Natural killer cell (primary cell): ENCODE results near the gene DIP2C. TPM values are rescaled to one million over a fixed set of nuclear protein-coding genes. Genes with fewer than 3 reads are reported as not detected.

Experiments
- ATAC-seq, 3 donors: fragments of 150-1000 bp in 2 of 3; fragments of 200-7000 bp in 1 of 3; cut with Tn5 transposase; 1 replicate in 1 of 3; 2 replicates in 2 of 3; pipeline ENCODE4 v1.10.0; 2021; ENCODE audit warnings: mild to moderate bottlenecking in 2 of 3, moderate library complexity in 2 of 3
- DNase-seq, 2 donors: peaks; one replicate each; pipeline versions ENCODE4 v3.0.0 to v3.0.0-alpha.2; 2013 to 2021; ENCODE audit warnings: mixed read lengths in 1 of 2
- H3K27ac ChIP-seq: one replicate; pipeline ENCODE4 v1.5.1; 2013; ENCODE audit warnings: mild to moderate bottlenecking, low read length
- H3K27me3 ChIP-seq: one replicate; pipeline ENCODE4 v1.6.1; 2013; ENCODE audit warnings: low read length; ENCODE audit not compliant: control insufficient read depth, insufficient read depth
- H3K36me3 ChIP-seq: one replicate; pipeline ENCODE4 v1.6.1; 2013; ENCODE audit warnings: low read length; ENCODE audit not compliant: control insufficient read depth, insufficient read depth
- H3K4me1 ChIP-seq: one replicate; pipeline ENCODE4 v1.6.1; 2013; ENCODE audit warnings: low read length; ENCODE audit not compliant: control insufficient read depth, insufficient read depth
- H3K4me3 ChIP-seq: one replicate; pipeline ENCODE4 v1.5.1; 2013; ENCODE audit warnings: low read length
- H3K9me3 ChIP-seq: one replicate; pipeline ENCODE4 v1.6.1; 2013; ENCODE audit warnings: low read length; ENCODE audit not compliant: control insufficient read depth, insufficient read depth
- H3K27ac Mint-ChIP-seq, 2 donors: one replicate each; pipeline ENCODE4 v1.8.0; 2022; ENCODE audit warnings: mild to moderate bottlenecking in 2 of 2, mixed read lengths in 2 of 2, moderate library complexity in 1 of 2
- H3K27me3 Mint-ChIP-seq, 2 donors: one replicate each; pipeline ENCODE4 v1.8.0; 2022; ENCODE audit warnings: low read depth in 2 of 2, mixed read lengths in 2 of 2
- H3K36me3 Mint-ChIP-seq: one replicate; pipeline ENCODE4 v1.8.0; 2022; ENCODE audit warnings: mixed read lengths
- H3K4me1 Mint-ChIP-seq, 2 donors: one replicate each; pipeline ENCODE4 v1.8.0; 2022; ENCODE audit warnings: mixed read lengths in 2 of 2
- H3K4me3 Mint-ChIP-seq: one replicate; pipeline ENCODE4 v1.8.0; 2022; ENCODE audit warnings: mild to moderate bottlenecking, moderate library complexity, mixed read lengths
- H3K9me3 Mint-ChIP-seq, 2 donors: one replicate each; pipeline ENCODE4 v1.8.0; 2022; ENCODE audit warnings: mixed read lengths in 2 of 2
- WGBS: methylation state at CpG from one replicate; pipeline ENCODE4 v1.1.7; 2013; ENCODE audit warnings: missing lambda C conversion rate; ENCODE audit not compliant: insufficient coverage; 5-methylcytosine and 5-hydroxymethylcytosine counted together
- intact Hi-C: fragments of 100-400 bp; cut with micrococcal nuclease; formaldehyde crosslinking; loops from one replicate; pipeline ENCODE4 v1.14.2; 2022
- total RNA-seq, 4 donors: library from RNA; stranded (reverse); fragments of 120-200 nt in 1 of 4; gene quantifications; one replicate each; pipeline versions ENCODE4 v1.2.3 to v1.2.4, GENCODE V29; 2013 to 2022
- TF ChIP-seq, protein P1 (sequence below): fragments of 200-600 bp; IDR thresholded peaks from one replicate; pipeline ENCODE4 v1.8.0; 2022; ENCODE audit warnings: antibody characterized with exemption

Gene DIP2C
- total RNA-seq, 3 donors from 2014 or later (not counting 1 experiment from before 2014, with no cell fraction given), result 1.5 to 5.8 (median 3.8) TPM

DNA sequence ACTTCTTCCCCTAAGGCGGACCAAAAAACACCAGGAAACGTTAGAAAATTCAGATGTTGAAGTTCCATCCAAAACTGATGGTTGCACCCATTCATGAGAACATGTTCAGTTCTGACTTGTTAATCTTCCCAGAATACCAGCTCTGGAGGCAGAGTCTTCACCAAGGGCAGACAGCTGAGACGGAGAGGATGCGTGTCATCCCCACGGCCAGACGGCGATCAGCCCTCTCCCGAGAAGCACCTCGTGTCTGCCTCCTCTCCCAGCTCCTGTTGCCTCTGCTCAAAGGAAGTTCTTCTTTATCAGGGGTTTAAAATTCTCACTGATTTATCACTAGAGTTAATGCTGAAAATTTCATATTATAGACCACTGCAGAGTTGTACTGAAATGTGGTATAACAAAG lies 284.5 kb downstream of the DIP2C start:
- Histone ChIP-seq H3K4me3 (no peak overlapping the region), H3K36me3 (no peaks in the 10 kb centered on the region), H3K9me3 (no peaks in the 10 kb centered on the region), H3K27me3 (no peaks in the 10 kb centered on the region), H3K4me1 (no peaks in the 10 kb centered on the region), H3K27ac (no peak overlapping the region)
- no peak overlapping the region for H3K4me3 Mint-ChIP-seq
- intact Hi-C loops, result no loop called here
- H3K27ac Mint-ChIP-seq, result no peak overlapping the region
- peaks cover 9% of the 10 kb centered on the region for H3K36me3 Mint-ChIP-seq
- peaks cover 1 to 11% of the 10 kb centered on the region in 2 donors for H3K27me3 Mint-ChIP-seq
- H3K9me3 Mint-ChIP-seq, result no peaks in the 10 kb centered on the region
- ATAC-seq (no peak), DNase-seq (no peak)
- TF ChIP-seq, protein P1, sequence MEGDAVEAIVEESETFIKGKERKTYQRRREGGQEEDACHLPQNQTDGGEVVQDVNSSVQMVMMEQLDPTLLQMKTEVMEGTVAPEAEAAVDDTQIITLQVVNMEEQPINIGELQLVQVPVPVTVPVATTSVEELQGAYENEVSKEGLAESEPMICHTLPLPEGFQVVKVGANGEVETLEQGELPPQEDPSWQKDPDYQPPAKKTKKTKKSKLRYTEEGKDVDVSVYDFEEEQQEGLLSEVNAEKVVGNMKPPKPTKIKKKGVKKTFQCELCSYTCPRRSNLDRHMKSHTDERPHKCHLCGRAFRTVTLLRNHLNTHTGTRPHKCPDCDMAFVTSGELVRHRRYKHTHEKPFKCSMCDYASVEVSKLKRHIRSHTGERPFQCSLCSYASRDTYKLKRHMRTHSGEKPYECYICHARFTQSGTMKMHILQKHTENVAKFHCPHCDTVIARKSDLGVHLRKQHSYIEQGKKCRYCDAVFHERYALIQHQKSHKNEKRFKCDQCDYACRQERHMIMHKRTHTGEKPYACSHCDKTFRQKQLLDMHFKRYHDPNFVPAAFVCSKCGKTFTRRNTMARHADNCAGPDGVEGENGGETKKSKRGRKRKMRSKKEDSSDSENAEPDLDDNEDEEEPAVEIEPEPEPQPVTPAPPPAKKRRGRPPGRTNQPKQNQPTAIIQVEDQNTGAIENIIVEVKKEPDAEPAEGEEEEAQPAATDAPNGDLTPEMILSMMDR, result no peak
- WGBS, result 94% methylated on average over 9 of the region's 9 CpGs
- no peaks in the 10 kb centered on the region for H3K4me1 Mint-ChIP-seq

DNA sequence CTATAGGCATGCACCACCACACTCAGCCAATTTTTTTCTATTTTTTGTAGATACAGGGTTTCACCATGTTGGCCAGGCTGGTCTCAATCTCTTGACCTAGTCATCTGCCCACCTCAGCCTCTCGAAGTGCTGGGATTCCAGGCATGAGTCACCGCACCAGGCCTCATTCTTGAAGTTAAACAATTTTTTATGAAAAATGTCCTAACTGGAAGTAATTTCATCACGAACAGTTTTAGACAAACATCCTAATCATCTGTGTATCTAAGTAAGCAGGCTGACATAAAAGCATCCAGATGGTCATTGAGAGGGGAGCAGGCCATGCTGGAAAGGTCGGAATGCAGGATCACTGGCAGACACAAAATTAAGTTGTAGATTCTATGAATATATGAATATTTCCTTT lies 285.1 kb downstream of the DIP2C start:
- Histone ChIP-seq H3K9me3 (no peaks in the 10 kb centered on the region), H3K4me1 (no peaks in the 10 kb centered on the region), H3K27ac (no peak overlapping the region), H3K36me3 (no peaks in the 10 kb centered on the region), H3K4me3 (no peak overlapping the region), H3K27me3 (no peaks in the 10 kb centered on the region)
- intact Hi-C loops, result no loop called here
- H3K27me3 Mint-ChIP-seq, result peaks cover 0 to 11% of the 10 kb centered on the region in 2 donors
- peaks cover 9% of the 10 kb centered on the region for H3K36me3 Mint-ChIP-seq
- no peaks in the 10 kb centered on the region for H3K9me3 Mint-ChIP-seq
- TF ChIP-seq, protein P1, result no peak
- H3K4me3 Mint-ChIP-seq, result no peak overlapping the region
- H3K27ac Mint-ChIP-seq, result no peak overlapping the region
- no peaks in the 10 kb centered on the region for H3K4me1 Mint-ChIP-seq
- 82% methylated on average over 4 of the region's 4 CpGs for WGBS
- DNase-seq (no peak), ATAC-seq (no peak)

DNA sequence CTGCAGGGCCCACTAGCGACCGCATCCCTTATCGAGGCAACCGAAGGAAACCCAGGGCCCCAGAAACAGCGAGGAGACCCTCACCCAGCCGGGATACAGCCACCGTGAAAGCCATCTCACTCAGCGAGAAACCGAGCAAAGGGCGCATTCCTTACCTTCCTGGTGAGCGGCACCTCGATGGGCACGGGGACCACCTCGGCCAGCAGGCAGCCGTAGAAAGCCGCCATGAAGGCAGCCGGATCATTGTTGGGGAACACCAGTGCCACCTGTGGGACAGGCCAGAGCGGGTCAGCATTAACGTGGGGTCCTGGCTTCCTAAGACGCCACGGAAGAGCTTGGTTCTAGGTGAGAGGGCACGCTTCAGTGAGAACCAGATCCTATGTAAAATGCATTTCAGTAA lies 290.5 kb downstream of the DIP2C start:
- Mint-ChIP-seq H3K36me3 (no peaks in the 10 kb centered on the region), H3K4me1 (peaks cover 3 to 20% of the 10 kb centered on the region in 2 donors), H3K9me3 (no peaks in the 10 kb centered on the region), H3K27me3 (no peaks in the 10 kb centered on the region), H3K27ac (no peak overlapping the region), H3K4me3 (no peak overlapping the region)
- Histone ChIP-seq H3K9me3 (no peaks in the 10 kb centered on the region), H3K36me3 (no peaks in the 10 kb centered on the region), H3K4me1 (peaks cover 17% of the 10 kb centered on the region), H3K27ac (no peak overlapping the region), H3K27me3 (no peaks in the 10 kb centered on the region), H3K4me3 (no peak overlapping the region)
- ATAC-seq, result no peak
- WGBS, result 87% methylated on average over 22 of the region's 22 CpGs
- DNase-seq, result no peak
- intact Hi-C loops, result no loop called here
- TF ChIP-seq, protein P1, result no peak

DNA sequence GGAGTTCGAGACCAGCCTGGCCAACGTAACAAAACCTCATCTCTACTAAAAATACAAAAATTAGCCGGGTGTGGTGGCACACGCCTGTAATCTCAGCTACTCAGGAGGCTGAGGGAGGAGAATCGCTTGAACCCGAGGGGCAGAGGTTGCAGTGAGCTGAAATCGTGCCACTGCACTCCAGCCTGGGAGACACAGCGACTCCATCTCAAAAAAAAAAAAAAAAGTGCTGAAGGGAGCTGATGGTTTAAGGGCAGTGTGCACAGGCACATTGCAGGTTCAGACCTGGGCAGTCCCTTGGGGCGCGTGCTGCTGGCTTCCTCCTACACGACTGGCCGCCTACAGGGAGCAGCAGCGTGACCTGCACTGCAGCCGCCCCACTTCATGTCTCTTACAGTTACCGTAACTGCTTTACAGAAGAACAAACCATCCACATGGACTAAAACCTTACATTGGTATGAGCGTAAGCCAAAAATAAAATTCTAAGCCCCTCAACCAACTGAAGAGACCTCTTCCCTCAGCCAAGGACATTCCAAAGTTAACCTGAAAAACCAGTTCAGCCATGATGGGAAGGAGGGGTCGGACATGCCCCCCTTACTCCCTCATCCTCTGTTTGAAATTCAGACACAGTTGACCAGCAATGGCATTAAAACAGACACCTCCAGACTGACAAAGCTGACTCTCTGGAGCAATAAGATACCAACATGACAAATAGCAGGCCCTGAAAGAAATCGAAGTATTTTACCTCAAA lies 292.0 kb downstream of the DIP2C start:
- Histone ChIP-seq H3K27ac (no peak overlapping the region), H3K4me1 (peaks cover 18% of the 10 kb centered on the region), H3K27me3 (no peaks in the 10 kb centered on the region), H3K9me3 (no peaks in the 10 kb centered on the region), H3K4me3 (no peak overlapping the region), H3K36me3 (no peaks in the 10 kb centered on the region)
- Mint-ChIP-seq H3K4me1 (peaks cover 6 to 26% of the 10 kb centered on the region in 2 donors), H3K4me3 (no peak overlapping the region), H3K36me3 (no peaks in the 10 kb centered on the region), H3K9me3 (no peaks in the 10 kb centered on the region), H3K27me3 (no peaks in the 10 kb centered on the region), H3K27ac (no peak overlapping the region)
- DNase-seq (no peak), ATAC-seq (no peak)
- intact Hi-C loops, result no loop called here
- TF ChIP-seq, protein P1, result no peak
- 86% methylated on average over 14 of the region's 18 CpGs for WGBS
